NCI-H748 (cell line): Measurements from ENCODE around the gene CCNG1.
A peak's percentile ranks its signal among the peaks of the same experiment; 100 is the strongest.
"Not testable (repeated sequence)": the region's sequence is repeated elsewhere in the genome, so short reads cannot be mapped to it uniquely, and the experiment has no call there.

ENCODE experiments used
- DNase-seq: peaks from one replicate; lab custom pipeline; 2025; ENCODE audit not compliant: unreplicated experiment; lab: John Stamatoyannopoulos, UW

The CCNG1 gene, protein sequence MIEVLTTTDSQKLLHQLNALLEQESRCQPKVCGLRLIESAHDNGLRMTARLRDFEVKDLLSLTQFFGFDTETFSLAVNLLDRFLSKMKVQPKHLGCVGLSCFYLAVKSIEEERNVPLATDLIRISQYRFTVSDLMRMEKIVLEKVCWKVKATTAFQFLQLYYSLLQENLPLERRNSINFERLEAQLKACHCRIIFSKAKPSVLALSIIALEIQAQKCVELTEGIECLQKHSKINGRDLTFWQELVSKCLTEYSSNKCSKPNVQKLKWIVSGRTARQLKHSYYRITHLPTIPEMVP

DNA sequence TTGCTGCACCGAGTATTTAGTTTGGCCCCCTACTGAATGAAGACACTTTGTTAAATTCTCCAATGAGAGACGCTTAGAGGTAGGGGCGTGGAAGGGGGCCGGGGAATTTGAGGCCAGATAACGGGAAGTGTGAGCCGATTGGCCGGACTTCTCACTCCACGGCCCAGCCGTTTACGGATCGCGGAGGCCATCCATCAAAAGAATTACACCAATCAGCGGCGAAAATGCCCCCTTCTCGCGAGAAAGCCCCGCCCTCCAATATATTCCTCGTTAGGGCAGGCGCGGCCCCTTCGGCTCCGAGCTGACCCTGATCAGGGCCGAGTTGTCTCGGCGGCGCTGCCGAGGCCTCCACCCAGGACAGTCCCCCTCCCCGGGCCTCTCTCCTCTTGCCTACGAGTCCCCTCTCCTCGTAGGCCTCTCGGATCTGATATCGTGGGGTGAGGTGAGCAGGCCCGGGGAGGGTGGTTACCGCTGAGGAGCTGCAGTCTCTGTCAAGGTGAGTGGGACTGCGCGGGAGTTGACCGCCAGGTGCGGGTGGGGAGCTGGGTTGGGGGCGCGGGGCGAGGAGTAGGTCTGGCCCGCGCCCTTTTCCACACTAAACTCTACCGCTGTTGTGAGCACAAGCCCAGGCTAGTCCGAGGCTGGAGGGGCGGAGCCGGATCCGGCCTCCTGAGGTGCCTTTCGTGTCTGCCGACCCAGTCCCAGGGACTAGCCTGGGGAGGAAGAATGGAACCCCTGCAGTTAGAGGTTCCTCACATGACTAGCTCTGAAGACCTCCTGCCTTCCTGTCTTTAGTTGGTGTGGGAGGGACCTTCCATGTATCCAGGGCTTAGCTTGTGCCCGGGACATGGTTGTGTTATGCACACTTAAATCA lies at the start of gene CCNG1:
Gene CCNG1, plus strand, starts transcription at position 287 of the 874 bp plus-strand sequence. CDS start 1,662 bp downstream, outside the sequence.
- DNase-seq: peak; percentile 99

GRCh38 chr5:163395792-163396191 lies 41.6 kb upstream of the CCNG1 start:
- DNase-seq: no peak

- DNase-seq: not testable (repeated sequence)
These were observed 40.5 kb upstream of the CCNG1 start for GRCh38 chr5:163396818-163397340.

- DNase-seq: no peak
These were observed 40.0 kb upstream of the CCNG1 start for GRCh38 chr5:163397354-163397753.

DNA sequence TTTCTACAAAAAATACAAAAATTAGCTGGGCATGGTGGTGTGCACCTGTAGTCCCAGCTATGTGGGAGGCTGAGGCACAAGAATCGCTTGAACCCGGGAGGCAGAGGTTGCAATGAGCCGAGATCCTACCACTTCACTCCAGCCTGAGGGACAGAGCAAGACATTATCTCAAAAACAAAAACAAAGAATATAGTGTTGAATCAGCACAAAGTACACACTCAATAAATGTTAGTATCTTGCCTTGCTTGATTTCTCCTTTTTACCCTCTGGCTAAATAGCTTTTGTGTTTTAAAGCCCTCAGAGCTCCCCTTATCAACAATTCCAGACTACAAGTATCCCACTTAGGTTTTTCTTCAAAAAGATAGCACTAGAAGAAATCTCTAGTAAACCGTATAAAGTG lies 37.5 kb upstream of the CCNG1 start:
- no peak for DNase-seq

- no peak for DNase-seq
These were observed 36.1 kb upstream of the CCNG1 start for GRCh38 chr5:163401271-163401670.

GRCh38 chr5:163402007-163402406 lies 35.4 kb upstream of the CCNG1 start:
- DNase-seq: no peak

DNA sequence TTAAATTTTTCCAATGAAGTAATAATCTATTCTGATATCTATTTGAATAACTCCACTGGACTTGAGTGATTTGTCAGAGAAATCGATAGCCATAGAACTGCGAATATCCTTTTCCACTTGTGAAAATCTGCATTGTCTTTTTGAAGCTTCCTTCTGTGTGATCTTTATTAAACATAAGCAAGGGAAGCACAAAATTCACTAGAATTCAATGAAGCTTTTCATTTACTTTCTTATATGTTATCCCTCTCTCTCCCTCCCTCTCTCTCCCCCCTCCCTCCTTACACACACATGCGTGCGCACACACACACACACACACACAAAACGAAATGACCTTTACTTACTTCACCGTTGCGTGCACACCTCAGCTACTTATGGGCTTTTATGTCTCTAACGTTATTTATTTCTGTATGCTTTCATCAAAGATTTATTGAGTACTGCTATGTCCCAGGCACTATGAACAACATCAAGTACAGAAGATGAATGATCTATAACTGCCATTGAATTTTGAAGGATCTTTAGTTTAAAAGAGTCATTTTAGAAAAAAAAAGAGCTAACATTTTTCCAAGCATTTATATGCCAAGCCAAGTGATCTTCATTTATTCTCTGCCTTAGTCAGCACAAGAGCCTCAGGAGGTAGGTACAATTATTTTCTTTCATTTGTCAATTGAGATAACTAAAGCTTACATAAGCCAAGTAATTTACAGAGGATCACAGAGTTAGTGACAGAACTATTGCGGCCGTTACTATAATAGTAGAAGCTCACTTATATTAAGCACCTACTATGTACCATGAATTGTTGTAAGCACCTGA lies 32.8 kb upstream of the CCNG1 start:
- DNase-seq: no peak

GRCh38 chr5:163407034-163407655 lies 30.2 kb upstream of the CCNG1 start:
- DNase-seq: no peak

DNA sequence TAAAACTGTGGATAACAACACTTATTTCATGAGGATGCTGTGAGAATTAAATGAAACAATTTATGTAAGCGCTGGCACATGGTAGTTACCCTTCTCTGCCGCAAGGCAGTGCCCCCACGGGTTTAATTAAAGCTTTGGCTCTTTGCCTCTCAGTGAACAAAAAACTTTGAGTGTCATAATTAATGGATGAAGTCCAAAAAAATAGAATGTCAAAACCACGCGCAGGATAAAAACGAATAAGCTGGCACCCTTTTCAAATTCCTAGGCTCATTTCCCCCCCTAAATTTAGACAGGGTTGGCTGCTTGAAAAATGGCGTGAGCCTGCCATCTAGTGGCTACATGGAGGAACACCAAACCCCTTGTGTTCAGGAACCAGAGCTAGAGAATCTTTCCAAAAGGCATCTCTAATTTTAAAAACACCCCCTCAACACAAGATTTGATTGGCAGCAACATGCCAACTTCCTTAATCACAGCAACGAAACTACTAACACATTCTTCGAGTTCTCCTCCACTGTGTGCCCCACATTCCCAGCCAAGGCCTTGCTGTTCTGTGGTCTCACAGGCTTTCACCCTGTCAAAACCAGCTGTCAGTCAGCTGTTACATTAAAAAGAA lies 29.0 kb upstream of the CCNG1 start:
- peak; percentile 65 for DNase-seq

DNA sequence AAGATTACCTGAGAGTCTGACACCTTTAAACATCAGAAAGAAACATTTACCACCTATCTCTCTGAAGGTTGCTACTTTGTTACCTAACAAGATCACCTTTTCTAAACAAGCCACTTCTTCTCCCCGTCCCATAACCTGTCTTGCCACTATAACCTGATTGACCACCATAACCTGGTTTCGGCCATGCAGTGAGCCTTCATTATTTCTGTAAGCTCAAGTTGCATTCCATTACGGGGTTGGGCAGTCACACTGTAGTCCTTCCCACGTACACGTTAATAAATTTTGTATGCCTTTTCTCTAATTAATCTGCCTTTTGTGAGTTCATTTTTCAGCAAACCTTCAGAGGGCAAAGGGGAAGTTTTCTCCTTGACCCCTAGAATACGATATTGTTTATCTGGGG lies 28.0 kb upstream of the CCNG1 start:
- no peak for DNase-seq

- DNase-seq: no peak
These were observed 26.9 kb upstream of the CCNG1 start for GRCh38 chr5:163410505-163410904.

DNA sequence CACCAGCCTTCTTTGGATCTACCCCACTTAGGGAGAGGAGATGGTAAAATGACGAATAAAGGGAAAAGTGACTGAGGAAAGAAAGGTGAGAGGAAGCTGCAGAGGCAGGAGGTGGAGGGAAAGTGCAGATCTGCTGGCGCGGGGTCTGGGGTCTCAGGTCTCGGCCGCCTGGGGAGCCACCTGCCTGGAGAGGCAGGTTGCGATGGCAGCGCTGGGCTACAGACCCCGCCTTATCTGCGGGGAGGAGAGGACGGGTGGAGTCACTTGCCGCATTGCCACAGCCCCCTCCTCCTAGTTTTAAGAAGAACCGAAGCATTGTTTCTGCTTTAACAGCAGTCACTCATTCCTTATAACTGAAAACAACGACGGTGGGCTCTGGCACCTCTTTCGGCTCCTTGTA lies 21.7 kb upstream of the CCNG1 start:
- DNase-seq: peak; percentile 46

DNA sequence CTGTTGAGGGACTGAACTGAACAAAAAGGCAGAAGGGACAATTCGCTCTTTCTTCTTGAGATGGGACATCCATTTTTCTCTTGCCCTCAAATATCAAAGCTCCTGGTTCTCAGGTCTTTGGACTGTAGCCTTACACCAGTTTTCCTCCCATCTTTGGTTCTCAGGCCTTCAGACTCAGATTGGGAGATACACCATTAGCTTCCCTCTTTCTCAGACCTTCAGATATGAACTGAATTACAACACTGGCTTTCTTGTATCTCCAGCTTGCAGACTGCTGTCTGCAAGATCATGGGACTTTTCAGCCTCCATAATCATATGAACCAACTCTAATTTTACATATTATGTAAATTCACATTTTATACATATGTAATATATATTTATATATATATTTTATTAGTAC lies 12.6 kb upstream of the CCNG1 start:
- DNase-seq: no peak

DNA sequence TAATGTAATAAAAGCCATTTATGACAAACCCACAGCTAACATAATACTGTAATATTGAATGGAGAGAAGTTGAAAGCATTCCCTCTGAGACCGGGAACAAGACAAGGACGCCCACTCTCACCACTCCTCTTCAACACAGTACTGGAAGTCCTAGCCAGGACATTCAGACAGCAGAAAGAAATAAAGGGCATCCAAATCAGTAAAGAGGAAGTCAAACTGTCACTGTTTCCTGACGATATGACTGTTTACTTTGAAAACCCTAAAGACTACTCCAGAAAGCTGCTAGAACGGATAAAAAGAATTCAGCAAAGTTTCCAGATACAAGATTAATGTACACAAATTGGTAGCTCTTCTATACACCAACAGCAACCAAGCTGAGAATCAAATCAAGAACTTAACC lies 11.3 kb upstream of the CCNG1 start:
- DNase-seq: not testable (repeated sequence)

DNA sequence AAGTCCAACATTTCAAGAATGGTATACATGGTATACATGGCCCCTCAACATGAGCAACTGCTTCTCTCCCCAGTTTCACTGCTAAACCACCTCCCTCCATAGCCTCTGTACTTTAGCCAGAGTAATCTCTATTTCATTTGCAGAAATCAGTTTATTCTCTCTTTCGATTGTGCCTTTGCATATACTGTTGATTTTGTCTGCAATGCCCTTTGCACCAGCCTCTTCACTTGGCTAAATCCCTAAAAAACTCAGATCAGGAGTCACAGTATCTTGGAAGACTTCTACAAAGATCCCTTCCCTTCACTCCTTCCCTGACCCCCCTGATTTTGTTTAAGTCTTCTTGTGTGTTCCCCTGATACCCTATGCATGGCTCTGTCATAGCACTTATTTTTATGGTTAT lies 4.9 kb upstream of the CCNG1 start:
- no peak for DNase-seq

- DNase-seq: no peak
These were observed 4.1 kb upstream of the CCNG1 start for GRCh38 chr5:163433271-163433670.

DNA sequence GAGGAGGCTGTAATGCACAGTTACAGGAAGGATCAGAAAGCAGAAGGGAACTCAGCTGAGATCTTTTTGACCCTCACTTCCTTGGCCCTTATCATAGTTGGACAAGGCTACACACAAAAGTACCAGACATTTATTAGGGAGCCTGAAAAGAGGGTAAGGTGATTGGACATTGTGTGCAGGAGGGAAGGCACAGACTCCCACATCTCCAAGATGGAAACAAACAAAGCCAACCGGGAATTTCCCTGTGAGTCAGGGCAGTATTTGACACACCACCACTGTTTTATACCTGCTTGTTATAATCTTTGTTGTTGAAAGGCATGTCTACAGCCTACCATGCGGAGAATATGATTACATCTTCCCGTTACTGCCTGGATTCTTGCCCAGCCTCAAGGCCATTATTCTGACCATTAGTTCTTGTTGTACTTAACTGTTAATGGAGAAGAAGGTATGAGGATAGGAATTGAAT lies 3.0 kb upstream of the CCNG1 start:
- DNase-seq: no peak

- DNase-seq: no peak
These were observed 880 bp upstream of the CCNG1 start for GRCh38 chr5:163436515-163436914.

- DNase-seq: no peak
These were observed 435 bp upstream of the CCNG1 start for GRCh38 chr5:163437011-163437308.

DNA sequence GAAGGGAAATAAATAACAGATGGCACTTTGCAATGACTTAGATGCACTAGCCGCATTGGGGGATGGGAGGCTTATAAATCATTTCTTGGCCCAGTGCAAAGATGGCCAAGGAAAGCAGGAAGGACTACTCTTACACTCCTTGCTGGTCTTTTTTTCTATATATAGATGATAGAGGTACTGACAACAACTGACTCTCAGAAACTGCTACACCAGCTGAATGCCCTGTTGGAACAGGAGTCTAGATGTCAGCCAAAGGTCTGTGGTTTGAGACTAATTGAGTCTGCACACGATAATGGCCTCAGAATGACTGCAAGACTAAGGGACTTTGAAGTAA lies 1.7 kb downstream of the CCNG1 start:
- DNase-seq: no peak
